GM12892 (cell line): ENCODE data around the gene ARMC7.

ENCODE experiments used
- POLR2A ChIP-seq: IDR thresholded peaks from 2 replicates; pipeline ENCODE4 v1.6.1; 2011; ENCODE audit warnings: low read depth, low read length, control low read depth
- TAF1 ChIP-seq: IDR thresholded peaks from 2 replicates; pipeline ENCODE4 v1.6.1; 2011; ENCODE audit warnings: low read depth, mild to moderate bottlenecking, control low read depth, low read length, borderline replicate concordance

DNA sequence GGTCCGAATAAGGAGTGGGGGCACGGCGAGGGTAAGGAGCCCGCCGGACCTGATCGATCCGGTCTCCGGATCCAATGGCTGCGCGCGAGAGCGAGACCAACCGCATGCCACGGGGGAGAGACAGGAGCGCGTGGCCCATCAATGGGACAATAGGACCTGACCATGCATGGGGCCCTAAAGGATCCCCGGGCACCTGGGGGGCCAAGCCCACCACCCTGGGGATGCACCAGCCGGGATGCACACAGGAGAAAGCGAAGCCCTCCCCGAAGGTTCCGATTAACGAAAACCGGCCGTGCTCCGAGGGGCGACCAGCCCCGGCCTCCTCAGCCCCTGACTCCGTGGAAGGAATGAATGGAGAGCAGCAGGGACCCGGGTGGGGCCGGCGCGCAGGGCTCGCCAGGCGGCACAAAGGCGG, 44.0 kb downstream of the ARMC7 start:
- no peak for TF ChIP-seq POLR2A
- no peak for TF ChIP-seq TAF1
